HG03064 (cell line): ENCODE measurements around the gene VSNL1.
A peak's percentile ranks its signal among the peaks of the same experiment; 100 is the strongest.

Experiments used
- ATAC-seq: cut with Tn5 transposase; IDR thresholded peaks from one replicate; pipeline ENCODE4 v1.9.1; 2021; ENCODE audit warnings: low read depth; ENCODE audit not compliant: unreplicated experiment

The VSNL1 gene

DNA sequence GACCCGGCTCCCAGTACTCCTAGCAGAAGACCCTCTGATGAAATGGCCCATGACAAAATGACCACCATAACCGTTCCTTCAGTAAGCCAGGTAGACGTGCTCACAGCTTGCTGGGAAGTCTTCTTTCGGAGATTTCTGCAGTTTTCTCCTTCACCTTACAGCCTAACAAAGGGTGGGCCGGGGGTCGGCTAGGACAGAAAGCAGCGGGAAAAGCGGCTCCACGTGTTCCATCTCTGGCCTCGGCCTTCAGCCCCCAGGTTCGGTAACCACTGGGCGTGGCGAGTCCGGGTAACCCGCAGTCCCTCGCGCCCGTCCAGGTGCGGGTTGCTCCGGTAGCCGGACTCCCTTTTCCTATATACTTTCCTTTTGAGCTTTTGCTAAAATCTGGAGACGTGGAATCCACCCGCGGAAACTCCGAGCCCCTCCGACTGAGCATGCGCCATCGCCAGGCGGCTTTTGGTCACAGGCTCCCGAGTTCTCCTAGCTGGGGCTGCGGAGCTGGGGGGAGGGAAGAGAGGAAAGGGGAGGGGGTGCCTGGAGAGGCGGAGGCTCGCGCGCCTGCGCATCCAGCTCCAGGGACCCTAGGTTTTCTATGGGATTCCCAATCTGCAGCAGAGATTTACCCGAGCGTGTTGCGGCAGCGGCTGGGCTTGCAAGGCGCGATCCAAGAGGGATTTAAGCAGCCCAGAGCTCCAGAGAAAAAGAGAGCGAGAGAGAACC, at the start of gene VSNL1:
VSNL1 (plus strand) TSS at position 604 of the 720 bp plus-strand sequence. CDS start 51,379 bp downstream, outside the sequence.
- ATAC-seq = no peak

DNA sequence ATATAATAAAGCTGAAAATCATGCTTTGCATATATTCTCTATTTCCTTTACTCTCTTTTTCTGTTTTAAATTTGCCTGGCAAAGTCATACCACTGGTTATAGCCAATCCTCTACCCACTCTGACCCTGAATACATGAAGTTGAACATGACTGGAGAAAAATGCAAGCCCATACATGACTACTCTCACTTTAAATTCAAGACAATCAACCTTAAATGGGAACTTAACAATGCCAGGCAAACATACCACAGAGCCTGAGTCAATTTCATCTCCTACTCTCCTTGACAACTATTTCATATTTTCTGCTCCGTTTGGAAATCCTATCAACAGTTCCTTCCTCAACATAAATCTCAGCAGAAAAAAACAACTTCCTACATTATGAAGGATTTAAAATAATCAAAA, 44.9 kb upstream of the VSNL1 start:
- no peak for ATAC-seq

DNA sequence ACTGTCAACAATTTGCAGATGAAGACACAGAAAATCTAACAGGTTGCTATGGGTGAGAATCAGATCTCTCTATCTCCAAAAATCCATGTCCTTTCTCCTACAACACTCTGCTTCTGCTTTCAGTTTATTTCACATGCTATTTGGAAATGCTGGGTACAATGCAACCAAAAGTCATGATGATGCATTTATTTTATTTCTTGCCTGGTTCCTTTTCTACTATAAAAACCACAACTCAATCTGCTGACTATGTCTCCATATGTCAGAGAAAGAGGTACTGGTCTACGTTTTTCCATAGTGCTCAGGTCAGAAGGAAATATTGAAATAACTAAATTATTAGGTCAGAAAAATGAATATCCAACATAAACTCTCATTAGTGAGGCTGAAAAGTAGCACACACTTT, 42.8 kb upstream of the VSNL1 start:
- ATAC-seq = no peak

DNA sequence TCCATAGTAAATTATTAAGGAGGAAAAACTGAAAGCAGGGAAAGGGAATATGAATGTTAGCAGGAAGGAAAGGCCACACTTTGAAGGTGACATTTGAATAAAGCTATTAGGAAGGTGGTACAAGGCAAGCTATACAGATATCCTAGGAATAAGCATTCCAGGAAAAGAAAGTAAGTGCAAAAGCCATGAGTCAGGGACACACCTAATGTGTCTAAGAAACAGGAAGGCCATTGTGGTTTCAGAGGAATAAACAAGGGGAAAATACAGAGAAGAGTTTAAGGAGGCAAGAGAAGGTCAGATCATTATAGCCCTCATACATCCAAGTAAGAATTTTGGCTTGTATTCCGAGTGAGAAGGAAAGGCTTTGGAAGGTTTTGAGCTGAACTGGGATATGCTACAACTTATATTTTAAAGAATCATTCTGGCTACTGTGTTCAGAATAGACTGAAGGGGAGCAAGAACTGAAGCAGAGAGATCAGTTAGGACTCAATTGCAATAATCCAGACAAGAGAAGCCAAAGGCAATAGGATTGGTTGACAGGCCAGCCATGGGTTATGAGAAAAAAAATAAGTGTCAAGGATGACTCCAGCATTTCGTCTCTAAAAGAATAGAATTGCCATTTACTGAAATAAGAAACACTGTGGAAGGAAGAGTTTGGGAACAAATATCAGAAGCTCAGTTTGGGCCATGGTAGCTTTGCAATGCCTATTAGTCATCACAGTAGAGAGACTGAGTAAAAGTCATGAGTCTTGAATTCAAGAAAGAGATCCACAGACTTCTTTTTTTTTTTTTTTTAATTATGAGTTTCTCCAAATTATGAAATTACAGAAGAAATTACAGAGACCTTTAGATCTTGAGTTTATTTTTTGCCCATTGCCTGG, 33.5 kb upstream of the VSNL1 start:
- ATAC-seq = no peak

DNA sequence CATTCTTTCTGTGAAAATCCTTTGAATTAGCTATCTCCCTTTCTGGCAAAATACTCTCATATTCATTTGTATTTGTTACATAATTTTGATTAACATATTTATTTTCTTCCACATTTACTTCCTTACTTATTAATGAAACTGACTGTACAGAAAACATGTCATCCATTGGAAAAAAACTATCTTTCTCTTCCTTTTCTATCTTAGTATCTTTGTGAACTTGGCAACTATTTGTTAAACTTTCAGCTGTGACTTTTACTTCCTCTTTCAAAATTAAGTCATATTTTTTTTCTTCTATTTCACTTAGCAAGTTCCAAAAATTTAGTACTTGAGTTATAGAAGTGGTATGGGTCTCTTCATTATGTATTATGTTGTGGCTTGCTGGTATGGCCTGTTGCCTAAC, 24.8 kb upstream of the VSNL1 start:
- peak; percentile 45 for ATAC-seq

DNA sequence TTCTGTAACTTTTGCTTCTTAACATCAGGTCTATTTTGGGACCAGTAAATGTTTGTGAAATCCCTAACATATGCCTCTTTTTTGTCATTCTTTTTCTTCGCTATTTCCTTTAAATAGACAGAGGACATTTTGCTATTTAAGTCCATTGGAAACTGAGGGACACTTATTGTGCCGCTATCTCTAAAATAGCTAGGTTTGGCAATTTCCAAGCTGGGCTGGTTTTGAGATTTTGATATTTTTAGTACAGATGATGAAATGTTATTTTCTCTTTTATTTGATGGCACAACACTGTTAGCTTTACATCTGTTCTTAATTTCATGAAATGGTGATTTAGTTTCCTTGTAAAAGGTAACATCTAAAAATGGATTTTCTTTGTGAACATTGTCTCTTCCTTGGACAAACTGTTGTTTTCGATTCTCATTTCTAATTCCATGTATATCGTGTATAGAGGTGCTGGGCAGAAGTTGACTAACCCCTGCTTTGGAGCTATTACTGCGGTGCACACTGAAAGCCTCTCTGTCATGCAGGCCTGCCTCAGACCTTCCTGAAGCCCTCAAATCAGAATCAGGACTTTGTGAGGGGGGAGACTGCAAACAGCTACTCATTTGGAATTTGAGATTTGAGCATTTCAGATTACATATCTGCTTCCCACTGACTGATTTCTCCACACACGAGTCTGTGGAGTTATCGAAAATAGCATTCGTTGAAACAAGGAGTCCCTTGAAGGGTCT, 22.9 kb upstream of the VSNL1 start:
- peak; percentile 8 for ATAC-seq

DNA sequence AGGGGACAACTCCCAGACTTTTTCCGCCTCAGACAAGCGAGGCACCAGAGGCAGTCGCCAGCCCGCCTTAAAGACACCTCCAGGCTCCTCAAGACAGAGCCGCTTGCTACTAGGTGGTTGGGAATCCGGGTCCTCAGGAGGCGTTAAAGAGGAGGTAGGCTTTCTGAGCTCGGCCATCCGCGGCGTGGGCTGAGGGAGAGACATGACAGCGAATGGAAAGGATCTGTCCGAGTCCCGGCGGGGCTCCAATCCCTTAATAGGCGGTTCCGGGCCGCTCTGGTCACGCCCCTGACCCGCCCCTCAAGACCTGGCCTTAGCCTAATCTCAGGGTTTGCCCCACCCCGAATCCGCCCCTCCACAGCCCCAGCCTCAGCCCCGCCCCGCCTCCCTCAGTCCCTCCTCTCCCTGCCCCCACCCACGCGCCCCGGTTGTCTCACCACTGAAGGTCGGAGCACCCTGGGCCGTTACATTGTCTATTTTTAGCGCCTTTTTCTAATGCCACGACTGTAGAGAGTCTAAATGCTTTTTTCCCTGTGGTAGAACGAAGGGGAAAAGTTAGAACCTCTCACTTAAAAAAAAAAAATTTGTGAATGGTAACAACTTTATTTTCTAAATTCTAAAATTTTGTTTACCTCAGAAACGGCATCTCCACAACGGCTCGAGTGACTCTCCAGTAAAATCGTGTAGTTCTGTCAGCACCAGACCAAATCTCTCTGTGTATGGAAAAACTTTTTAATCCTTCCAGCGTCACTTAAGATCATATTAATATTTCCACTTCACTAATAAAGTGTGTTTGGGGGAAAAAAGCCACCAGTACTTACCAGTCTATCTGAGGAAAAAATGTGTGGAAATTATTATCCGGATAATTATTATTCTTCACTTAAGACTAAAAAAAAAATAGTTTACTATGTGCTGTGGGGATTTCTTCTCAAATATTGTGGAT, 22.0 kb upstream of the VSNL1 start, which contains the start of gene RAD51AP2:
RAD51AP2 (minus strand) TSS at position 229 of the 943 bp plus-strand sequence; CDS start at position 204, 25 bp downstream.
- peak; percentile 69 for ATAC-seq

DNA sequence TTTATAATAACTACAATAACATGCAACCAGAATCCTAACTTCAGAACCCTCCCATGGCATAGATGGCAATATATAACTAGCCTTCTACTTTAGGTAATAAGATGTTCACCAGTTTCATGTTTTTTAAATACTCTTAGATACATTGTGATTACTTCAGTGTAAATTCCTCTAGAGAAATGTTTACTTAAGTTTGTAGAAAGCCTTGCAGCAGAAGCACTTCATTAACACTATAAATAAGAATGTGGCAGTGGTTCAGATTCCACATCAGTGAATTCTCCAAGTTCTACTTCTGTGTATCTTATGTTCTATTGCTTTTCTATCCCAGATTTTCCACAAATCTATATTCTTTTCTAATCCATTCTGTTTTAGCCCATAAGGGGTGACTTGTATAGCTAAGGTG, 21.0 kb upstream of the VSNL1 start:
- no peak for ATAC-seq

DNA sequence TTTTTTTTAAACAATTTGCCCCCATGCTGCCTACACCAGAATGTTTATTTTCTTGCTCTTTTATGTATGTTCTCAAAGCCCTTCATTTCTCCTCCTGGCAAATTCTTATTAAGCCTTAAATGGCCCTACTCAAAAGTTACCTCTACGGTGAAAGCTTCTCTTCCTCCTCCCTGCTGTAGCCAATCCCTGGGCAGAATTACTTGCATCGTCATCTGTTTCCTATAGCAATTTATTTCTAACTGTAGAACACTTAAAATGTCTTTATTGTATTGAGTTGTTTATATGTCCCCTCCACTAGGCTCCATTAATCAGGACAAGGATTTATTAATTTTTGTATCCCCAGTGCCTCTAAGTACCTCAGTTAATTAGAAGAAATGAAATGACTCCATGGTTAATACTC, 19.7 kb upstream of the VSNL1 start:
- ATAC-seq = no peak

DNA sequence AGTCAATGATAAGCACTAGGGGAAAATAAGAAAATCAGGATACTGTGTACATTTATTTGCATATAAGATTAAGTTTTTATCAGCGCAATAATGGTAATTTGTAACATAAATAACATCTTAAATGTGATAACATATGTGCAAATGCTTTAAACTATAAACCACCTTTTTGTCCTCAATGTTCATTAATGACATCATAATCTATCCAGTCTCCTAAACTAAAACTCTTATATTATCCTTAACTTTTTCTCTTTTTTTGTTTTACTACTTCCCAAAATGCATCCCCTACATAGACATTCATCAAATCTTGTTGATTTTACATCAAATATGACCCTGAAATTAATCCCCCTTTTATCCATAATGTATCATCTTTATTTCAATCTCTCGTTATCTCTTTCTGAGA, 18.9 kb upstream of the VSNL1 start:
- ATAC-seq = no peak

DNA sequence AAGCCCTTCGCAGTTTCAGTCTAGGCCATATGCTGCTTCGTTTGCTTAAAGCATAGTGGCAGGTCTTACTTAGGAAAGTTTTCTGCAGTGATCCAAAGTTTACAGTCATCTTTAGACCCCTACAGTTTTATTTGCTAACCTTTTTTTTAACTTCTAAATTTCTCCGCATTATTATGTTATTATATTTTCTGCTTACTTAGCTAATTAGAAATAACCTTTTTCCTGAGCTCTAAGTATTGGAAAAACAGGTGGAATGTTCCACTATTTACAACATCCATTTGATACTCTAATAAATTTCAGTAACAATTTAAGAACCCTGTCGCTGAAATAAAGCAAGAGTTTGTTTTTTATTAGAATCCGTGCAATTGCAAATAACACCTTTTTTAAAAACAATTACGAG, 18.2 kb upstream of the VSNL1 start:
- no peak for ATAC-seq

DNA sequence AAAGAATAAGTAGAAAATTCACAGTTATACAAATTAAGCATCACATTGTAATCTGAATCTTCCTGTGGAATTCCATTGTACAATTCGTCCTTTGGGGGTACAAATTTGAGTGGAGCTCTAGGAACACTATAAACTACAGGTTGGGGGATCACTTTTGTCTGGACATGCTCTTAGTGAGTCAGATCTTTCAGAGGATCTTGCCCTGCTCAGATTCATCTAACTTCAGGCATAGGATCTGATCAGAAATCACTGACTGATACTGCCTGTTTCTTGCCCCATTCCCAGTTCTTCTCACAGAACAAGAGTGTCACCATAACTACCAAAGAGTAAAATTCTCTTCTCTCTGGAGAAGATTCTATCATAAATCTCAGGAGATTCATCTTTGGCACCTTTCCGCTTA, 10.7 kb upstream of the VSNL1 start:
- ATAC-seq = no peak

DNA sequence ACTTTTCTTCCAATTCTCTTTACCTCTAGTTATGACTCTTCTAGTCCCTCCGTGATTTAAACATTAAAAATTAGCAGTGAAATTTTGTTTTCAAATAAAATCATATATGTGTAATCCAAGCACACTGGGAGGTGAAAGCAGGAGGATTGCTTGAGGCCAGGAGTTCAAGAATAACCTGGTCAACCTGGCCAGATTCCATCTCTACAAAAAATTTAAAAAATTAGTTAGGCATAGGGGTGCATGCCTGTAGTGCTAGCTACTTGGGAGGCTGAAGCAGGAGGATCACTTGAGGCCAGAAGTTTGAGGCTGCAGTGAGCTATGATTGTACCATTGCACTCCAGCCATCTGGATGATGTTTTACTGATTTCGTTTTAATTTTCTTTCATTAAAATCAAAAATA, 7.0 kb upstream of the VSNL1 start:
- ATAC-seq = no peak

DNA sequence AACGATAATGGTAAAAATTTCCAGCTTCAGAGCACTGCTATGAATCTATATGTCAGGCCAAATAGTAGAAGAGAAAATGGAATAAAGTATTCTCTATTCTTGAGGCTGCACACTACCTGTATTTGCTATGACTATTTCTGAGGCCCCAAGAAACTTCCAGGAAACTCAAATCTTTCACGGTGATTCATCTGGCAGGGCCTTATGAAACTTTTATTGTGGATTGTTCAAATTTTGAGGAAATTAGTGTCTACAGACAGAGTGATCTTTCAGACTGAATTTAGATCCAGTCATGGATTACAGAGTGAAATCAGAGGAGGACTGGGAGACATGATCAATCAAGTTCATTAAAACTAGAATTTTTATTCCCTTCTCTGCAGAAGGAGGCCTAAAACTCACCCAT, 4.1 kb upstream of the VSNL1 start:
- no peak for ATAC-seq

DNA sequence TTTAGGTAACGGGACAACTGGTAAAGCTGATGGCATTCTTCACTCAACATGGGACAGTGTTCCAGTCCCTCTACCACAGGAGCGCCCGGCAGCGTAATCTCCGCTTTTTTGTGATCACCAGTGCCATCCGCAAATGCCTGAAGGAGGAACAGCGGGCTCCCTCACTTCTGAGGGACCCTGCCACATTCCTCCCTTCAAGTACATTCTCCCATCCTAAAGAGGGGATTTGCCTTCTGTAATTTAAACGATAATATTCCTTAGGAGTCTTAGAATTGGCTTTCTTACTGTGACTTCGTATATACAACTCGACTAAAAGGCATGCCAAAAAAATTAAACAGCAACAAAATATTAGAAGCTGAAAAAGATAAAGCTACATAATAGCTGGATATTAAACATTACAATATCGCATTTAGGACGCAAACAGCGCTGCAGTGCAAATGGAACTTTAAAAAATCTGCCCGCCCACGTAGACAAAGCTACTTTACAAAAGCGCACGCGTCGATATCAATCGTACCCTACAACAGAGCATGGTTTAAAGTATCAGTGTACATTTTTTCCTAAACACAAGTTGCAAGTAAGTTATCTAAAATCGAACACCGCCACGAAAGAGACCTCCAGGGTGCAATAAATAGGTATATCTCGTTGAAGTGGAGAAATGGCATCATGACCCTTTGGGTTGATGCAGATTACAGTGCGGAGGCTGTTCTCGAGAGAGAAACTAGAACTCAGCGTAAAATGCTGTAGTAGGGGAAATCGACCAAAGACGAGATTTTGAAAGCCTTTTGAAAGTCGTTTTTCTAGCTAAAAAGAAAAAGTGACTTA, 2.3 kb upstream of the VSNL1 start:
- no peak for ATAC-seq

DNA sequence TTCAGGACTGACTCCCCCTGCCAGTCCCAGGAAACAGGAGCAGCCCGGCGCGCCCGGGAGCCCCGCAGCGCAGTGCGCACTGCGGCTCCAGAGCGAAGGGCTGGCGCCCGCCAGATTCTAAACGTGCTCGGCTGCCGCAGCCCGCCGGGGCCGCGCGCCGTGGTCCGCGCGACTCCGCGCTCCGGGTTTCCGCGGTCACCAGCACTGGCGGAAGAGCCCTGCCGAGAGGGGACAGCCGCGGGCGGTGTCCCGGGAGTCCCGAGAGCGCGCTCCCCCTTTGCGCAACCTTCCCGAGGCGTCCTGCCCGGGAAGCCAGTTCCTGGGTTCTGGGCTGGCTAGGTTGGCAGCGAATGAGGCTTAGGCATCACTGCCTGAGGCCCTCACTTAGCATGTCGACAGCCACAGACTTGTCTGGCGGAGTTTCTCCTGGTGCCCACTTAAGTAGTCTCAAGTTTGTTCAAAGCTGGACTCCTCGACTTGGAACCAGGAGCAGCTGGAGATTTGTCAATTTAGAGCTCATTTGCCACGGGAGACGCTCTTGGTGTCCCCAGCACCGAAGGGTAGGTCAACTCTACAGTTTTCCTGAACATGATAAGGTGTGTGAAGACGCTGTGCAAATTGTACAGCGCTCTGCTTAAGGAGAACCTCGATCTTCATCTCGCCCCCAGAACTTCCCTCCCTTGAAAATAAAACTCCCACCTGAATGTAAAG, 1.5 kb upstream of the VSNL1 start:
- no peak for ATAC-seq

DNA sequence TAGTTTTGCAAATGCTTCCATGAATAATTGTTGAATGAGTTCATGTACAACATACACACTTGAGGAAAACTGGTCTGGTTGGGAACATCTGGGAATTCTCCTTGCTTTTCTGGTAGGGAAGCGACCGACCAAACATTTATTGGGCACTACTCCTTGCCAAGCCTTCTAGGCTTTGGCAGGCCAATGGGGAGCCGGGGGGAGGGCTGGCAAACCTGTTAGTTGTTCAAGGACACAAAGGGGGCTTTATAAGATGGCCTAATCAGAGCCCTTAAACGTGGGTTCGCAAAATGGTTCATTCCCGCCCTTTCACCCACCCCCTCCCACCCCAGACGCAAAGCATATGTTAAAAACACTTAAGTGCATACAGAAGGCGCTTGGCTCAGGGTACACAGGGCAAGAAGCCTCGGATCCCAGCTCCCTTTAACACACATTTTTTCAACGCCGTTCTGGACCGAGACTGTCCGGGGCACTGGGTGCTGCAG, 844 bp upstream of the VSNL1 start:
- ATAC-seq = no peak

DNA sequence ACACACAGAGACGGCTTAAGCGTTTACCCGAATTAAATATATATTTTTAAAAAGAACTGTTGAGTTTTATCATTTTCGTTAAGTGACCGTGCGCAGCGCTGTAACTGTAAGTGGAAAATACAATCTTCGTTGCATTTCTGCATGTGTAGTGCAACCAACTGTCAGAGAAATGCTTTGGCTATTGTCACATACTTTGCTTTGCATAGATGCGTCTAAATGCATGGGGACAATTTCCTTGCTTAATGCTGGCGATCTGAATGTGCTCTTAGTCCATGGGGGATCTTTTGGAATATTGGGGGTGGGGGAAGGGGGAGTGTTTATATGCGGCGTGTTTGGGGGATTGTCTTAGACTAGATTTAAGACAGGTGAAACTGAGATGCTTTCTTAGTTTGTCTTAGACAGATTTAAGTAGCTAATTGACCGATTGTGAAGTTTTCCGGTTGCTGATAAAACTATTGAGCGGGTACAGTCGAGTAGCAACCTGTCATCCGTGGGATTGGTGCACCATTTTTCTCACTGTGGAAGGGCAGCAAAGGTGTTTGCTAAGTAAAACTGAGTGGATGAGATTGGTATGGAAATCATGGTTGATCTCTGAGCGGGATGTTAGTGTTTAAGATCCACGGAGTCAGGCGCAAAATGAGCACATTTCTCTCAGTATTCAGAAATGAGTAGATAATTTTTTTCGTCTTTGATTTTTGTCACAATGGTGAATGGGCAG, 476 bp downstream of the VSNL1 start:
- ATAC-seq = no peak
